GM12891 (cell line): ENCODE results near the gene MS4A4E.

Experiments
- POLR2A ChIP-seq: IDR thresholded peaks from 2 replicates; pipeline ENCODE4 v1.6.1; 2011; ENCODE audit warnings: low read depth, low read length, control low read depth
- TAF1 ChIP-seq: IDR thresholded peaks from 2 replicates; pipeline ENCODE4 v1.6.1; 2011; ENCODE audit warnings: low read depth, low read length, control low read depth

GRCh38 chr11:60159868-60160267 is 83.1 kb downstream of the MS4A4E start:
- TF ChIP-seq POLR2A (no peak), TAF1 (no peak)
